Endodermal cell (in vitro differentiated cells): ENCODE measurements around the gene ATP8B4. TPM values are rescaled to one million over a fixed set of nuclear protein-coding genes. Genes with fewer than 3 reads are reported as not detected.
A peak's percentile ranks its signal among the peaks of the same experiment; 100 is the strongest.

ENCODE experiments used
- DNase-seq: peaks from one replicate; pipeline ENCODE4 v3.0.0-alpha.2; 2017
- H3K27ac ChIP-seq: 2 replicates; pipeline ENCODE4 v1.5.1; 2013; ENCODE audit warnings: mild to moderate bottlenecking, low read depth, low read length, moderate library complexity
- H3K27me3 ChIP-seq: 2 replicates; pipeline ENCODE4 v1.6.1; 2013; ENCODE audit warnings: mild to moderate bottlenecking, low read length, moderate library complexity; ENCODE audit not compliant: insufficient read depth, control insufficient read depth, poor library complexity, severe bottlenecking
- H3K36me3 ChIP-seq: 2 replicates; pipeline ENCODE4 v1.7.0; 2013; ENCODE audit warnings: mild to moderate bottlenecking, low read length, moderate library complexity; ENCODE audit not compliant: control insufficient read depth, insufficient read depth
- H3K4me1 ChIP-seq: one replicate; pipeline ENCODE4 v1.7.0; 2013; ENCODE audit warnings: low read length; ENCODE audit not compliant: control insufficient read depth, insufficient read depth
- H3K4me3 ChIP-seq: 2 replicates; pipeline ENCODE4 v1.5.1; 2013; ENCODE audit warnings: mild to moderate bottlenecking, low read length, moderate library complexity
- H3K9ac ChIP-seq: 2 replicates; pipeline ENCODE4 v1.6.1; 2013; ENCODE audit warnings: mild to moderate bottlenecking, low read length, moderate library complexity; ENCODE audit not compliant: poor library complexity, severe bottlenecking; ENCODE audit errors: extremely low read depth
- H3K9me3 ChIP-seq: 2 replicates; pipeline ENCODE4 v1.6.1; 2013; ENCODE audit warnings: mild to moderate bottlenecking, low read length, moderate library complexity; ENCODE audit not compliant: control insufficient read depth
- H3K27ac Mint-ChIP-seq: 2 replicates; pipeline ENCODE4 v1.8.0; 2020; ENCODE audit warnings: mixed read lengths
- H3K27me3 Mint-ChIP-seq: 2 replicates; pipeline ENCODE4 v1.8.0; 2021; ENCODE audit warnings: mild to moderate bottlenecking, mixed read lengths; ENCODE audit not compliant: insufficient read depth
- H3K36me3 Mint-ChIP-seq: 2 replicates; pipeline ENCODE4 v1.8.0; 2020; ENCODE audit warnings: low read depth, mixed read lengths
- H3K4me1 Mint-ChIP-seq: 2 replicates; pipeline ENCODE4 v1.8.0; 2020; ENCODE audit warnings: mixed read lengths
- H3K4me3 Mint-ChIP-seq: 2 replicates; pipeline ENCODE4 v1.8.0; 2020; ENCODE audit warnings: mild to moderate bottlenecking, moderate library complexity, mixed read lengths
- H3K9me3 Mint-ChIP-seq: 2 replicates; pipeline ENCODE4 v1.8.0; 2020; ENCODE audit warnings: mild to moderate bottlenecking, mixed read lengths
- CTCF ChIP-seq: fragments of 200-600 bp; sonication (generic); conservative IDR thresholded peaks from 2 replicates; pipeline ENCODE4 v1.5.0; 2021; ENCODE audit warnings: antibody characterized with exemption, mild to moderate bottlenecking
- WGBS, 2 experiments: methylation state at CpG; one replicate each; pipeline versions ENCODE4 v1.1.5 to v1.1.7; 2013; ENCODE audit warnings: missing lambda C conversion rate in 2 of 2, mixed read lengths in 1 of 2; ENCODE audit not compliant: insufficient coverage in 1 of 2, insufficient read length in 1 of 2; 5-methylcytosine and 5-hydroxymethylcytosine counted together
- total RNA-seq, 2 donors: library from RNA; stranded (reverse); fragmentation: NEBNext Ultra II Directional in 1 of 2; extraction: Animal tissue kit (Norgen Biotek cat#: 25700) in 1 of 2; gene quantifications; 2 replicates in 1 of 2; 3 replicates in 1 of 2; pipeline ENCODE4 v1.2.1, GENCODE V29; 2021

The ATP8B4 gene
- total RNA-seq, 2 donors from 2014 or later: 0.64 to 0.95 TPM

GRCh38 chr15:50150349-50150748 is 31.3 kb upstream of the ATP8B4 start:
- no peak overlapping the region for H3K9ac ChIP-seq
- peaks cover 3% of the 10 kb centered on the region for H3K4me1 ChIP-seq
- no peak overlapping the region for H3K4me3 ChIP-seq
- no peaks in the 10 kb centered on the region for H3K36me3 Mint-ChIP-seq
- no peaks in the 10 kb centered on the region for H3K27me3 Mint-ChIP-seq
- H3K27ac ChIP-seq: no peak overlapping the region
- DNase-seq: no peak
- no peak overlapping the region for H3K27ac Mint-ChIP-seq
- H3K4me1 Mint-ChIP-seq: peaks cover 2% of the 10 kb centered on the region
- H3K9me3 ChIP-seq: no peaks in the 10 kb centered on the region
- WGBS, 2 experiments: 93 to 100% methylated on average over 2 to 3 of the region's 3 CpGs
- H3K4me3 Mint-ChIP-seq: no peak overlapping the region
- no peaks in the 10 kb centered on the region for H3K36me3 ChIP-seq
- TF ChIP-seq CTCF: no peak
- no peaks in the 10 kb centered on the region for H3K9me3 Mint-ChIP-seq
- H3K27me3 ChIP-seq: no peaks in the 10 kb centered on the region

- TF ChIP-seq CTCF: no peak
- no peak overlapping the region for H3K9ac ChIP-seq
- no peak overlapping the region for H3K4me3 ChIP-seq
- peaks cover 3% of the 10 kb centered on the region for H3K9me3 ChIP-seq
- WGBS, 2 experiments: 63 to 91% methylated on average over 1 of the region's 1 CpG
- no peaks in the 10 kb centered on the region for H3K36me3 ChIP-seq
- H3K27ac ChIP-seq: no peak overlapping the region
- Mint-ChIP-seq H3K9me3 (peaks cover 3% of the 10 kb centered on the region), H3K4me1 (peaks cover 2% of the 10 kb centered on the region), H3K27ac (no peak overlapping the region), H3K36me3 (no peaks in the 10 kb centered on the region), H3K4me3 (no peak overlapping the region), H3K27me3 (no peaks in the 10 kb centered on the region)
- peaks cover 3% of the 10 kb centered on the region for H3K4me1 ChIP-seq
- no peak for DNase-seq
- H3K27me3 ChIP-seq: no peaks in the 10 kb centered on the region
Observed at GRCh38 chr15:50149090-50149489, 30.1 kb upstream of the ATP8B4 start.

GRCh38 chr15:50148362-50148963 is 29.4 kb upstream of the ATP8B4 start:
- H3K4me3 ChIP-seq: no peak overlapping the region
- H3K4me3 Mint-ChIP-seq: no peak overlapping the region
- H3K36me3 ChIP-seq: no peaks in the 10 kb centered on the region
- peaks cover 3% of the 10 kb centered on the region for H3K4me1 ChIP-seq
- no peak overlapping the region for H3K9ac ChIP-seq
- peaks cover 2% of the 10 kb centered on the region for H3K4me1 Mint-ChIP-seq
- H3K9me3 ChIP-seq: peaks cover 9% of the 10 kb centered on the region
- no peaks in the 10 kb centered on the region for H3K27me3 ChIP-seq
- peak; percentile 88 for DNase-seq
- H3K9me3 Mint-ChIP-seq: peaks cover 4% of the 10 kb centered on the region
- WGBS, 2 experiments: 0 to 5% methylated on average over 1 of the region's 4 CpGs
- H3K27ac ChIP-seq: no peak overlapping the region
- H3K36me3 Mint-ChIP-seq: no peaks in the 10 kb centered on the region
- H3K27me3 Mint-ChIP-seq: no peaks in the 10 kb centered on the region
- H3K27ac Mint-ChIP-seq: no peak overlapping the region
- TF ChIP-seq CTCF: peak; percentile 83
